EL (cell line): ENCODE results near the gene GRID2.

ENCODE experiments used
- DNase-seq: peaks from one replicate; pipeline ENCODE4 v3.0.0-alpha.2; 2016

GRID2 gene

GRCh38 chr4:92988301-92988700 lies 684.5 kb downstream of the GRID2 start:
- DNase-seq: no peak

GRCh38 chr4:92992758-92993157 lies 689.0 kb downstream of the GRID2 start:
- no peak for DNase-seq

GRCh38 chr4:92994727-92995126 lies 691.0 kb downstream of the GRID2 start:
- DNase-seq: no peak

GRCh38 chr4:92996533-92996932 lies 692.8 kb downstream of the GRID2 start:
- DNase-seq: no peak

- no peak for DNase-seq
Observed at GRCh38 chr4:93000910-93001309, 697.1 kb downstream of the GRID2 start.

GRCh38 chr4:93002240-93002639 lies 698.5 kb downstream of the GRID2 start:
- no peak for DNase-seq

GRCh38 chr4:93016350-93016749 lies 712.6 kb downstream of the GRID2 start:
- DNase-seq: no peak

GRCh38 chr4:93018243-93018642 lies 714.5 kb downstream of the GRID2 start:
- DNase-seq: no peak

- DNase-seq: no peak
Observed at GRCh38 chr4:93018806-93019205, 715.0 kb downstream of the GRID2 start.

- DNase-seq: no peak
Observed at GRCh38 chr4:93029769-93030168, 726.0 kb downstream of the GRID2 start.

- DNase-seq: no peak
Observed at GRCh38 chr4:93030670-93031069, 726.9 kb downstream of the GRID2 start.

GRCh38 chr4:93031431-93032098 lies 727.8 kb downstream of the GRID2 start:
- no peak for DNase-seq

GRCh38 chr4:93042746-93043145 lies 739.0 kb downstream of the GRID2 start:
- DNase-seq: no peak

GRCh38 chr4:93053140-93053539 lies 749.4 kb downstream of the GRID2 start:
- DNase-seq: no peak

- no peak for DNase-seq
Observed at GRCh38 chr4:93061826-93062225, 758.1 kb downstream of the GRID2 start.

- DNase-seq: no peak
Observed at GRCh38 chr4:93063325-93063724, 759.6 kb downstream of the GRID2 start.

- DNase-seq: no peak
Observed at GRCh38 chr4:93065790-93066189, 762.0 kb downstream of the GRID2 start.

GRCh38 chr4:93066749-93067148 lies 763.0 kb downstream of the GRID2 start:
- DNase-seq: no peak

- DNase-seq: no peak
Observed at GRCh38 chr4:93072292-93072691, 768.5 kb downstream of the GRID2 start.

GRCh38 chr4:93080316-93080715 lies 776.5 kb downstream of the GRID2 start:
- DNase-seq: no peak

GRCh38 chr4:93084599-93085305 lies 781.0 kb downstream of the GRID2 start:
- DNase-seq: no peak

GRCh38 chr4:93086356-93086755 lies 782.6 kb downstream of the GRID2 start:
- no peak for DNase-seq

GRCh38 chr4:93092765-93093164 lies 789.0 kb downstream of the GRID2 start:
- no peak for DNase-seq

- DNase-seq: no peak
Observed at GRCh38 chr4:93103042-93103441, 799.3 kb downstream of the GRID2 start.

GRCh38 chr4:93116624-93117023 lies 812.9 kb downstream of the GRID2 start:
- DNase-seq: no peak
